Middle frontal gyrus (tissue), 1 donor: ENCODE data around the gene NPIPB8.
"Not testable (repeated sequence)": the region's sequence is repeated elsewhere in the genome, so short reads cannot be mapped to it uniquely, and the experiment has no call there.

Source experiments
- DNase-seq: peaks from one replicate; pipeline ENCODE4 v3.0.0-alpha.2; 2015; ENCODE audit warnings: low spot score; ENCODE audit errors: extremely low spot score

The NPIPB8 gene

DNA sequence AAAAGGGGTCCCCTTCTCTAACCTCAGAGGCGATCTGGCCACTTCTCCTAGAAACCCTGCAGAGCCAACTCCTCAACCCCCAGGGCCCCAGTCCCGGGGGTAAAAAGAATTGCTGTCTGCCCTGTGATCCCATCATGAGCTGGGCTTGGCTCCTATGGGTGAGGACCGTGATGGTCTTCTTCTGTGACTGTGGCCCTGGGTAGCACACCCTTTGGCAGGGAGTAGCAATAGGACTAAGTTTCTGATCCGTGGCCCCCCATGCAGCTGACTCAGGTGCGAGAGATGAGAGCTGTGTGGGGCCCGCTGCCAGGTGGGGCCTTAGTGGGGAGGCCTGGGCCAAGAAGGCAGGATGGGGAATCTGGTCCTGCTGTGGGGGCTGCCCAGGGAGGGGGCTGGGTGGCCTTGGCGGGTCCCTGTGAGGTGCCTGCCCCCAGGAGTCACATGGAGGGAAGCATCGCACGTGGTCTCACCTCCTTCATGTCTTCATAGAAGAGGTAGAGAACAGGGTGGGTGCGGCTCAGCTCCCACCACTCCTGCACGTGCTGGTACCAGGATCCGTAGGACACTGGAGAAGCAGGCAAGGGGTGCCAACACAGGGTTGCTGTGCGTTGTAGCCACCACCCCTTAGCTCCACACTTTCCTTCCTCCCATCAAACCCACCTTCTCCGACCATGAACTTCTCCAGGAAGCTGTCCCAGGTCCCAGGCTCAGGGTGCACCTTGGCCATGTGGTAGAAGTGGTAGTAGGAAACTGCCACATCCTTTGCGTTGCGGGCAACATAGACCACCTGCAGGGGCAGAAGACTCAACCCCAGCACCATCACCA is 31.4 kb upstream of the NPIPB8 start:
- no peak for DNase-seq

DNA sequence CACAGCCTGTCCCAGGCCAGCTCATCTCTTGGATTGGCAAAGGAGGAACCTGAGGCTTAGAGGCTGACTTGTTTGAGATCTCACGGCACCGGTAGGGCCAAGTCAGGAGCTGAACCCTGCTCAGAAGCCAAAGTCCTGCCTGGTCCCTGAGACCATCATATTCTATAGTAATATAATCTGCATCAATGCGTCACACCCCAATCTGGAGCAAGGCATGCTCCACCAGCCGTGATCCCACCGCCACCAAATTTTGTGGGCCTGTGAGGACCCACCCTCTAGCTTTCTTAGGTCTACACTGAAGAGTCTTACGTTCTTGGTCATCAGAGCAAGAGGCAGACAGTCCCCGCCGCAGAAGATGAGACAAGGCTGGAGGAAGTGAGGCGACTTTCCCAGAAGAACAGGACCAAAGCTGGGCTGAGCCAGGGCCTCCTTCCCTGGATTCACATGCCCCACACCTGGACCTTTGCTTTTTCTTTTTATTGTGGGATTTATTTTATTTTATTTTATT is 30.7 kb upstream of the NPIPB8 start:
- no peak for DNase-seq

DNA sequence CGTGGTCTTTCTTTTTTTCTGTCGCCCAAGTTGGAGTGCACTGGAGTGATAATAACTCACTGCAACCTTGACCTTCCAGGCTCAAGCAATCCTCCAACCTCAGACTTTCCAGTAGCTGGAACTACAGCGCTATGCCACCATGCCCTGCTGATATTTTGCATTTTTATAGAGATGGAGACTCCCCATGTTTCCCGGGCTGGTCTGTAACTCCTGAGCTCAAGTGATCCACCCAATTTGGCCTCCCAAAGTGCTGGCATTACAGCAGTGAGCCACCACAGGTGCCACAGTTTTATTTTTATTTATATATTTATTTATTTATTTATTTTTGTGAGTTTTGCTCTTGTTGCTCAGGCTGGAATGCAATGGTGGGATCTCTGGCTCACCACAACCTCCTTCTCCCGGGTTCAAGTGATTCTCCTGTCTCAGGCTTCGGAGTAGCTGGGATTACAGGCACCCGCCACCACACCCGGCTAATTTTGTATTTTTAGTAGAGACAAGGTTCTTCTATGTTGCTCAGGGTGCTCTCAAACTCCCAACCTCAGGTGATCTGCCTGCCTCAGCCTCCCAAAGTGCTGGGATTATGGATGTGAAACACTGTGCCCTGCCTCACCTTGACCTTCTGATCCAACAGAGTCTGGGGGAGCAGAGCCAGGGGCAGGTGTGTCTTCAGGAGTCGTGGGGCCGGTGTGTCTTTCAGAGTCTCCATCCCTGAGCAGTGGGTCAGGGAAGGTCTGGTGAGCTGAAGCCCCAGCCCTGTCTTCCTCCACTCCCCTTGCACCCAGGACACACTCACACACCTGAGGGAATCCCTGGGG is 30.0 kb upstream of the NPIPB8 start:
- not testable (repeated sequence) for DNase-seq

DNA sequence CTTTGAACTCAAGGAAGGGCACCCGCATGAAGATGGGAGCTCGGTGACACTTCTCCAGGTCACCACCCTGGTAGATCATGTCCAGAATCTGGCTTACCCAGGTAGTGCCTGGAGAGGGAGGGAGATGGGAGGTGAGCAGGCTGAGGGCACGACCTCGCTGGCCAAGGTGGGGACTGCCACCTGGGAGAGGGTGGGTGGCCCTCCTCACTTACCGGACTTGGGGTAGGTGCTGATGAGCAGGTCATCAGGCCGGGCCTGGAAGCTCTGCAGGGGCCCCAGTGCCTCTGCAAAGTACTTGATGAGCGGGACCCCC is 29.4 kb upstream of the NPIPB8 start:
- not testable (repeated sequence) for DNase-seq

DNA sequence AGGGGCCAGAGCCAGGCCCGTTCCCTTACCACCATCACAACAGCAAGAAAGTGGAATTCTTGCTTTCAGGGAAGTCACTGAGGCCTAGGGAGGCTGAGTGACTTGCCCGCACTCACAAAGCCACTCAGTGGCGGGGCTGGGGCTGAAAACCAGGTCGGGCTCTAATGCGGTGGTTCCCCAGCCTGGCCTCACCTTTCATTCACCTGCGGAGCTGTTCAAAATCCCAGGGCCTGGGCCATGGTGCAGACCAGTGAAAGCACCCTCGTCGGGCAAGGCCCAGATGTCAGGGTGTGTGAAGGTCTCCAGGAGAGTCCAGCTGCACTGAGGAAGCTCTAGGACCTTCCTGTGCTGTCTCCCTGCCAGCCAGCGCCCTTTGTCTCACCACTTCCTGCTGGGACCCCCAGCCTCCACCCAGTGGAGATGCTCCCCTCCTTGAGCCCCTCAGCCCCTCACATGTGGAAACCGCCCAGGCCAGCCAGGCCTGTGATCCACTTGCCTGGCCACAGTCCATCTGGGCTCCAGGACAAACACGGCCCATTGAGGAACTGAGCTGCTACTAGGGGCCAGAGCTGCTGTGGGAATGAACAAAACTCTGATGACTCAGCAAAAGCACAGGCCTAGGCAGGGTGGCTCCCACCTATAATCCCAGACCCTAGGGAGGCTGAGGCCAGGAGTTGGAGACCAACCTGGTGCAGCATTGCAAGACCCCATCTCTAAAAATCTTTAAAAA is 28.8 kb upstream of the NPIPB8 start:
- not testable (repeated sequence) for DNase-seq

DNA sequence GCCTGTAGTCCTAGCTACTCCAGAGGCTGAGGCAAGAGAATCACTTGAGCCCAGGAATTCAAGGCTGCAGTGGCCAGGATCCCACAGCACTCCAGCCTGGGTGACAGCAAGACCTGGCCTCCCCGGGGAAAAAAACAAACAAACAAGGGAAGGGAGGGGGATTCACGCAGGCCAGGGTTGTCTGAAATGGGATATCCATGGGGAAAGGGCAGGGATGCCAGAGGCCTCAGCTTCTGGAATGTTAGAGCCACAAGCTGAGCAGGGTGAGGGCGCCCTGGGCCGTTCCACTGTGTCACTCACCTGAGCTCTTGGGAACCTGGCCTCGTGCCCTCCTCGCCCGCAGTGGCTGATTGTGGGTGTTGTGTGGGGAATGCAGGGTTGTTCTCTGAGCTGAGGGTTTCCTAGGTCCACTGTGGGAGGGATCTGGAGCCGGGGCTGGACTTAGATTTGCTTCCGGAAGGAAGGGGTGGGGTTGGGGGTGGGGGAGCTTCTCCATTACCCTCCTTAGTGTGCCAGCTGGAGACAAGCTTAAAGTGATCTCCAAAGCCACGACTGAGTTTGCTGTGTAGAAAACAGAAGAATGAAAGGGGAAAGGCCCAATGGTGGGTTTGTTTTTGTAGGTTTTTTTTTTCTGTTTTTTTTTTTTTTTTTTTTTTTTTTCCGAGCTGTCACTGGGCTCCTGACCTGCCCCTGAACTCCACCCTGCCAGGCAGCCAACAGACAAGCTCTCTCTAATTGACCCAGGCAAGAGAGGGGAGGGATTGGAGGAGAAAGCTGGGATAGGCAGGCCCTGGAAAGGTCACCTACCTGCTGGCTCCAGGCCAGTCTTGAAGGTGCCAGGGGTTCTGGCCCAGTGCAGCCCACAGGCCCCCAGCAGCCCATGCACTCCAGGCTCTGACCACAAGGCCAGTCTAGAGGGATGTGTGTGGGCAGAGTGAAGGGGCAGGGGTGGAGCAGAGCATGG is 28.0 kb upstream of the NPIPB8 start, which contains the start of gene SULT1A1:
TSS of gene SULT1A1 (minus strand) at position 414 of the 964 bp plus-strand sequence. CDS start 1,189 bp downstream, outside the sequence.
- DNase-seq = no peak

DNA sequence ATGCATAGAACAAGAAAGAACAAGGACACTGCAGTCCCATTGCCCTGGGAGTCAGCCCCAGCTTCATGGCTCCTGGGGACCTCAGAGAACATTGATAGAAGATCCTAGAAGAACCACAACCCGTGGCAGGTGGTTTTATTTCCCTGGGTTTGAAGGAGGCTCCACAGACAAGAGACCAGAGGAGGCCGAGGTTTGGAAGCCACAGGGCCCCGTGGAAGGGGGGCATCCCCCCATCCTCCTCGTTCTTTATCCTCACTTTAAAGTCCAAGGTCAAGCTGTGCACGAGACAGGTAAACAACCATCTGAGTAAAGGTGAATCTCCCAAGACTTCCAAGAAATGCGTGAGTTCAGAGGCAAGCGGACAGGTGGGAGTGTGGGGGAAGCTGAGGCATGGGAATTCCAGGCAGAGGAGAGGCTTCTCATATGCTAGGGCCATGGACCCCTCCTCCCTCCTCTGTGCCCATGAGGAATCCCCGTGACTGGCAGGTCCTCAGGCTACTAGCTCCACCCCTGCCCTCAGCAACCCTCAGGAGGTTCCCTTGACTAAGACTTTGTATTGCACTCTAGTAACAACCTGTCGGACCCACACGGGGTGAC is 27.2 kb upstream of the NPIPB8 start:
- no peak for DNase-seq

DNA sequence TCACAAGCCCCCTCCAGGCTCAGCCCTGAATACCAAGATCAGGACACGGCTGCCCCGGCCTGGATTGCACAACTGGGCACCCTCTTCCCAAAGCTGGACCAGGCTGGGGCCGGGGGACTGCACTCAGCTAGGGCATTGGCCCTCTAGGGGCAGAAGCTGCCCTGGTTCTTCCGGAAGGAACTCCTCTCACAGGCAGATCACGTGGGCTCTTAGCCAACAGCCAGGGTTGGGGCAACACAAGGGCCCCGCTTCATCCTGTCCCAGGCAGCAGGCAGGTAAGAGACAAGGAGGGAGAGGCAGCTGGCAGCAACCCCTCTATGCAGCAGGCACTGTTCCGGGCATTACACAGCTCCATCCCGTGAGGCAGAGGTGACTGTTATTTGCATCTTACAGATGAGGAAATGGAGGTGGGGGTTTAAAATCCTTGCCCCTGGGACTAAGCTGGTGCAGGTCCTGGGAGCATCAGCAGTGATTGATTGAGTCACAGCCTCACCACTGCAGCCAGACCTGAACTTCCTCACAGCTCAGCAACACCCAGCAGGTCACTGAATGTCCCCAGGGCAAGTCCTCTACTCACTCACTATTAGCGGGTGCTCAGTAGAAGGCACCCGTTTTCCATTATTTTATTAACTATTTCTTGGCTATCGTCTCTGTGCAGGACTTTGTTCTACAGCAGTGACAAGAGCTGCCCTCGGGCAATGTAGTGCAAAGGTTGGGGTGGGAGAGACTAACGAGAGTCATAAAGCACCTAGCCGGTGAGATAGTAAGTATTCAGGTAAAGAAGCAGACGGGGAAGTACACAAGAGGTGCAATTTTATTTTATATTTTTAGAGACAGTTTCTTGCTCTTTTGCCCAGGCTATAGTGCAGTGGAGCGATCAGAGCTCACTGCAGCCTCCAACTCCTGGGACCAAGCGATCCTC is 25.2 kb upstream of the NPIPB8 start:
- not testable (repeated sequence) for DNase-seq

DNA sequence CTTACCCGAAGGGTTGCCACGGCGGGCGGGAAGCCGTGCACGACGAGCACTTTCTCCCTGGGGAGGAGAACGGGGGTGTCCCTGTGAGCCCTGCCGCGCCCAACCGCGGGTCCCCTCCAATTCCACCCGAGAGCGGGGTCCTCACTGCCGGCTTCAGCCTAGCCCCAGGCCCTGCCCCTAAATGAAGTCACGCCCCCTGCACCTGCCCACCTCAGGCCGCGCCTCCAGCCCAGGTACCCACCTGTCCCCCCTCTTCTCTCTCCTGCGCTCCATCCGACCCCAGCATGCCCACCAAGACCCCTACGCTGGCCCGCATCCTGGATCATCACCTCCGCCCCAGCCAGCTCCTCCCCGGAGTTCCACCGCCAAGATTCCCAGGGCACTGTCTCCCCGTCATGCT is 24.0 kb upstream of the NPIPB8 start:
- not testable (repeated sequence) for DNase-seq

DNA sequence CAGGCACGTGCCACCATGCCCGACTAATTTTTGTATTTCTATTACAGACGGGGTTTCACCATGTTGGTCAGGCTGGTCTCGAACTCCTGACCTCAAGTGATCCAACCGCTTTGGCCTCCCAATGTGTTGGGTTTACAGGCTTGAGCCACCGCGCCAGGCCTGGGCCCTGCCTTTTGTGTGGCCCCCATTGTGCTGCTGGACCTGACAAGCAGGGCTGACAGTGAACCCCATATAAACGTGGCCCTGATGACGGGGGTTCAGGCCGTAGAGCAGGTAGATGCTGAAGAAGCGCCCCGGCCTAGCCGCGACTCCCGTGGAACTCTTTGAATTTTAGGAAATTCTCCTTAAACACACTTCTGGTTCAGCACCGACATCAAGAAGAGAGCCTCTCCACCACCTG is 23.3 kb upstream of the NPIPB8 start:
- not testable (repeated sequence) for DNase-seq

DNA sequence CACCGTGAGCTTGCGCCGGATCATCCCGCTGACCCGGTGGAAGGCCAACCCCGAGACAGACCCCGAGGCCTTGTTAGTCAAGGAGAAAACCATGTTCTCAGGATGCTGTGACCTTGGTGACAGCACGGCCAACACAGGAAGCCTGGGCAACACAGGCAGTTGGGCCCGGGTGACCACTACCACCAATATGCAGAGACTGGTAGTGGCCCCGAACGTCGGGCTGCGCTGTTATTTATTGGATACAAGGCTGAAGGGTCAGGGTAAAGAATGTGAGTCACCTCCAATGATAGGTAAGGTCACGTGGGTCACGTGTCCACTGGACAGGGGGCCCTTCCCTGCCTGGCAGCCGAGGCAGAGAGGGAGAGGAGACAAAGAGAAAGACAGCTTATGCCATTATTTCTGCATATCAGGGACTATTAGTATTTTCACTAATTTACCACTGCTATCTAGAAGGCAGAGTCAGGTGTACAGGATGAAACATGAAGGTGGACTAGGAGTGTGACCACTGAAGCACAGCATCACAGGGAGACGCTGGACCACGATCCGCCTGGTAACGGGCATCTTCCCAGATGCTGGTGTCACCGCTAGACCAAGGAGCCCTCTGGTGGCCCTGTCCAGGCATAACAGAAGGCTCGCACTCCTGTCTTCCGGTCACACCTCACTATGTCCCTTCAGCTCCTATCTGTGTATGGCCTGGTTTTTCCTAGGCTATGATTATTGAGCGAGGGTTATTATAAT is 22.2 kb upstream of the NPIPB8 start:
- DNase-seq = not testable (repeated sequence)

DNA sequence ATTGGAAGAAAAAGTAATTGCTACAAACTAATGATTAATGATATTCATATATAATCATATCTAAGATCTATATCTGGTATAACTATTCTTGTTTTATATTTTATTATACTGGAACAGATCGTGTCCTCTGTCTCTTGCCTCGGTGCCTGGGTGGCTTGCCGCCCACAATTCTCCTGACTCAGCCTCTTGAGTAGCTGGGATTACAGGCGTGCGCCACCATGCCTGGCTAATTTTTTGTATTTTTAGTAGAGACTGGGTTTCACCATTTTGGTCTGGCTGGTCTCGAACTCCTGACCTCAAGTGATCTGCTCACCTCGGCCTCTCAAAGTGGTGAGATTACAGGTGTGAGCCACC is 21.7 kb upstream of the NPIPB8 start:
- DNase-seq = not testable (repeated sequence)

DNA sequence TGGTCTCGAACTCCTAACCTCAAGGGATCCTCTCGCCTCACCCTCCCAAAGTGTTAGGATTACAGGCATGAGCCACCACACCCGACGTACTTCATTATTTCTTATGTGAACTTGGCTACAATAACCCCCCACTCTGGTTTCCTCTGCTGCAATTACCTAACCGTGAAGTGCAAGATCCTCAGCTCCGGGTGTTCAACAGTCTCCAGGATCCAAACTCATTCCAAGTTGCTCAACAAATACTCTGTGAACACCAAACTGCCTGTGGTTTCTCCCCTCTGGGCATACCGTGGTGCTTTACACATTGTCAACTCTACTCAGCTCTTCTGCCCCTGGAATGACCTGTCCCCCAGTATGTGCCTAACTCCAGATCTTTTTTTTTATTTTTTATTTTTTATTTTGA is 21.2 kb upstream of the NPIPB8 start:
- no peak for DNase-seq

DNA sequence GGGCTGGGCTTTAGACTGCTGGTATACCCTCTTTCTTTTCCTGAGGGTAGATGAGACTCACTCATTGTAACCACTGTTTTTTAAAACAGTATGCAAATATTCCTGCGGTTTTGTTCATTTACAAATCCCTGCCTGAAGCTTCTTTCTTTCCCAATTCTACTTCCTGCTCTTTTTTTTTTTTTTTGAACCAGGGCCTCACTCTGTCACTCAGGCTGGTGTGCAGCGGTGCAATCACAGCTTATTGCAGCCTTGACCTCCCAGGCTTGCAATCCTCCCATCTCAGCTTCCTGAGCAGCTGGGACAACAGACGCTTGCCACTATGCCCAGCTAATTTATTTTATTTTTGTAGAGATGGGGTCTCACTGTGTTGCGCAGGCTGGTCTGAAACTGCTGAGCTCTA is 20.0 kb upstream of the NPIPB8 start:
- DNase-seq = no peak

DNA sequence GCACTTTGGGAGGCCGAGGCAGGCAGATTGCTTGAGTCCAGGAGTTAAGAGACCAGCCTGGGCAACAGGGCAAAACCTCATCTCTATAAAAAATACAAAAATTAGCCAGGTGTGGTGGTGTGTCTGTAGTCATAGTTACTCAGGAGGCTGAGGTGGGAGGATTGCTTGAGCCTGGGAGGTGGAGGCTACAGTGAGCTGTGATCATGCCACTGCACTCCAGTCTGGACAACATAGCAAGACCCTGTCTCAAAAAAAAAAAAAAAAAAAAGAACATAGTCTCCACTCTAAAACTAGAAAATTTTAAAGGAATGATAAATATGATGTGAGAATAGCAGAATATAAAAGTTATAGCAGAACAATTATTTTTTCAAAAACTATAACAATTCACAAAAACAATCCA is 17.5 kb upstream of the NPIPB8 start:
- DNase-seq = not testable (repeated sequence)

DNA sequence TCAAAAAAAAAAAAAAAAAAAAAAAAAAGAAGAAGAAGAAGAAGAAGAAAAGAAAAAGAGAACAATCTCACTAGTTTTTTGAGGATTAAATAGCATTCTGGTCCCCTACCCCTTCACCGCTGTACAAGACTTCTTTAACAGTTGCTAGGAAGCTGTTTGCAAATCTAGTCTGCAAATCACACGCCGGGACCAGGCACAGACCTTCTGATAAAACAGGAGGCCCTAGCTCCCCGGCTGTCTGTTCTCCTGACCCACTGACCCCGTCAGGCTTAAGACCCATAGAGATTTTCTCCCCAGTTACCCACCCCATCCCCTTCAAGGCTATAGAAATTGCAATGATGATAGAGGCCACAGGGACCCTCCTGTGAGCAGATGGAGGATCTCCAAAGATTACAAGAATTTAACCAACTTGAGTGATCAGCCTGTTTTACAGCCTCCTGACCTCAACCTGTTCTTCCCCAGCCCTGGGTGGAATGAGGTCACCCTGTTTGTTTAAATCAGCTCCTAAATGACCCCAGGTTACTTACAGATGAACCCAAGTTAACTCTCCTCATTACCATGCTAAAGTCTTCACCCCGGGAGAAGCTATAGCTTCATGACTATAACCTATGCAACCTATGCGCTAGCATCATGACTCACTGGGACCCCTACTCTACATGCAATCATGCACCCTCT is 16.2 kb upstream of the NPIPB8 start:
- DNase-seq = no peak

DNA sequence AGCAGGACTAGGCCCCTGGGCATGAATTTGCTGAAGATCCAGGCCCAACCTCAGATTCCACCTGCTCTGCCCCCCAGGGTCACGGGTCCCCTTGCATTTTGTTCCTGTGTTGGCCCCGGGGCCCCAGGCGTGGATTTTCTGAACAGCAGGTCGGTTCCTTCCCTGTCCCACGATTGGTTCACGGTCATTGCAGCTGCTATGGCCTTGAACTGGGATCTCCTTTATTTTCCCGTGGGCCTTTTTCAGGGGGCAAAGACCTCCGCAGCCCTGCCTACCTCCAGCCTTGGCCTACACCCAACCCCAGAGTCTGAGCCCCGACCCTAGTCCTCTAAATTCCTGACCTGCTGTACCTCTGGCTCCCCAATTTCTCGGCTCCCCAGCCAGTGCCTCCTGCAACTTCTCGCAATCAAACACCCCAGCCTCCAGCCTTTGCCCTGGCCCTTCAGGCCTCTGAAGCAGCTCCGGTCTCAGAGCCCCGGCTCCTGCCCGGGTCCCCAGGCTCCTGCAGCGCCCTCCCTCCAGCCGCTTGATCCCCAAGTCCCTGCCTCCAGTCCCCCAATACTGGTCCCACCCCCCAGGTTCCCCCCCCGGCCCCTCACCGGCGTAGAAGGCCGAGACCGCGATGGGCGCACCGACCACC is 15.2 kb upstream of the NPIPB8 start:
- not testable (repeated sequence) for DNase-seq
